HepG2 (cell line): ENCODE results near the gene AUNIP.

Source experiments
- CHD2 ChIP-seq: IDR thresholded peaks from 2 replicates; pipeline ENCODE4 v1.6.1; 2011; ENCODE audit warnings: low read depth, low read length, improper control_type of control experiment
- CREB3 ChIP-seq: sonication (generic); formaldehyde crosslinking; IDR thresholded peaks from 2 replicates; pipeline ENCODE4 v1.5.0; 2020; ENCODE audit warnings: missing genetic modification reagents
- CTCF ChIP-seq: sonication (generic); formaldehyde crosslinking; IDR thresholded peaks from 2 replicates; pipeline ENCODE4 v1.5.0; 2020; ENCODE audit warnings: mild to moderate bottlenecking, missing genetic modification reagents, moderate library complexity
- HOXA5 ChIP-seq: sonication (generic); formaldehyde crosslinking; IDR thresholded peaks from 2 replicates; pipeline ENCODE4 v1.4.0; 2020; ENCODE audit warnings: missing genetic modification reagents
- JUND ChIP-seq: sonication (generic); formaldehyde crosslinking; IDR thresholded peaks from 2 replicates; pipeline ENCODE4 v1.8.0; 2022; ENCODE audit warnings: mild to moderate bottlenecking, missing genetic modification reagents
- KDM3A ChIP-seq: IDR thresholded peaks from 2 replicates; pipeline ENCODE4 v1.6.1; 2018; ENCODE audit warnings: low read depth, missing compliant biosample characterization
- PBX3 ChIP-seq: sonication (generic); formaldehyde crosslinking; IDR thresholded peaks from 2 replicates; pipeline ENCODE4 v1.8.1; 2023; ENCODE audit warnings: missing genetic modification reagents, inconsistent platforms, borderline replicate concordance
- RNF219 ChIP-seq: sonication (generic); formaldehyde crosslinking; IDR thresholded peaks from 2 replicates; pipeline ENCODE4 v1.5.0; 2020; ENCODE audit warnings: mild to moderate bottlenecking, missing genetic modification reagents
- ZBTB8A ChIP-seq: sonication (generic); formaldehyde crosslinking; IDR thresholded peaks from 2 replicates; pipeline ENCODE4 v1.4.0; 2020; ENCODE audit warnings: mild to moderate bottlenecking, low read depth, missing genetic modification reagents, borderline replicate concordance
- ZNF138 ChIP-seq: sonication (generic); formaldehyde crosslinking; IDR thresholded peaks from 2 replicates; pipeline ENCODE4 v1.5.0; 2020; ENCODE audit warnings: mild to moderate bottlenecking, low read depth, missing genetic modification reagents
- ZNF282 ChIP-seq: fragments of 450-650 bp; IDR thresholded peaks from 2 replicates; pipeline ENCODE4 v1.6.1; 2018; ENCODE audit not compliant: partially characterized antibody
- ZNF570 ChIP-seq: sonication (generic); formaldehyde crosslinking; IDR thresholded peaks from 2 replicates; pipeline ENCODE4 v1.4.0; 2020; ENCODE audit warnings: mild to moderate bottlenecking, missing genetic modification reagents, borderline replicate concordance
- TF ChIP-seq, protein P1 (sequence below): sonication (generic); formaldehyde crosslinking; IDR thresholded peaks from 2 replicates; pipeline ENCODE4 v1.4.0; 2020; ENCODE audit warnings: missing genetic modification reagents
- TF ChIP-seq, protein P2 (sequence below): sonication (generic); formaldehyde crosslinking; IDR thresholded peaks from 2 replicates; pipeline ENCODE4 v1.4.0; 2020; ENCODE audit warnings: low read depth, mild to moderate bottlenecking, missing genetic modification reagents

GRCh38 chr1:25819491-25820246 lies 39.6 kb downstream of the AUNIP start, which contains the start of gene MTFR1L:
- TF ChIP-seq KDM3A (CRISPR knock-in tag) (peak; percentile 58; the same call in 1 of the 2 replicates), CTCF (CRISPR knock-in tag) (no peak), RNF219 (CRISPR knock-in tag) (no peak), JUND (CRISPR knock-in tag) (peak; percentile 30; the same call in 1 of the 2 replicates), ZBTB8A (CRISPR knock-in tag) (no peak; the same call in 1 of the 2 replicates), ZNF138 (no peak; the same call in 1 of the 2 replicates), PBX3 (CRISPR knock-in tag) (no peak), CHD2 (peak; percentile 96), ZNF282 (no peak), CREB3 (CRISPR knock-in tag) (no peak), ZNF570 (peak; percentile 24; the same call in 1 of the 2 replicates), HOXA5 (no peak; the same call in 1 of the 2 replicates)
- TF ChIP-seq, protein P1, sequence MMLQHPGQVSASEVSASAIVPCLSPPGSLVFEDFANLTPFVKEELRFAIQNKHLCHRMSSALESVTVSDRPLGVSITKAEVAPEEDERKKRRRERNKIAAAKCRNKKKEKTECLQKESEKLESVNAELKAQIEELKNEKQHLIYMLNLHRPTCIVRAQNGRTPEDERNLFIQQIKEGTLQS (CRISPR knock-in tag), result no peak
- TF ChIP-seq, protein P2, sequence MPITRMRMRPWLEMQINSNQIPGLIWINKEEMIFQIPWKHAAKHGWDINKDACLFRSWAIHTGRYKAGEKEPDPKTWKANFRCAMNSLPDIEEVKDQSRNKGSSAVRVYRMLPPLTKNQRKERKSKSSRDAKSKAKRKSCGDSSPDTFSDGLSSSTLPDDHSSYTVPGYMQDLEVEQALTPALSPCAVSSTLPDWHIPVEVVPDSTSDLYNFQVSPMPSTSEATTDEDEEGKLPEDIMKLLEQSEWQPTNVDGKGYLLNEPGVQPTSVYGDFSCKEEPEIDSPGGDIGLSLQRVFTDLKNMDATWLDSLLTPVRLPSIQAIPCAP (CRISPR knock-in tag), result no peak
